Measurements from ENCODE around the gene P2RY6.

DNA sequence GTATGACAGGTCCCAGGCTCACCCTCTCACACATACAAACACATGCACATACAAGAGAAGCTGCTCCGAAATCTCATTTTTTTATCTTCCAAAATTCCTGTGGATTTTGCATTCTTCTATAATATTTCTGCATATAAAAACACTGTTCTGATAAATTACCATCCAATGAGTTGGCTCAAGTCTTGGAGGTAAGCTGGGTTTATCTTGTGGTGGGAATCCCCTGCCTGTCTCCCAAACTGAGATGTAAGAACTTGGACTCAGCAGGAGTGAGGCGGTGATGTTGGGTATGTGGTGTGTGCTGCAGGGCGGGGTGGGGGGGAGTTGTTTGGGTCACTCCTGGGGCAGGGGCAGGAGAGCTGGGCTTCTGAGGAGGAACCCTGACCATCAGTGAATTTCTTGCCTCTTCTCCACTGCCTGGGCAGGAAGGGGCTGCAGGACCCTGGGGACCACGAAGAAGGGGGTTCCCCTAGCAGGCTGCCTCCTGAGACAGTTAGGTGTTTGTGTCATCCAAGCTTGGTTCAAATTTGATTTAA is 6.8 kb upstream of the P2RY6 start:
- TF ChIP-seq, protein P1, sequence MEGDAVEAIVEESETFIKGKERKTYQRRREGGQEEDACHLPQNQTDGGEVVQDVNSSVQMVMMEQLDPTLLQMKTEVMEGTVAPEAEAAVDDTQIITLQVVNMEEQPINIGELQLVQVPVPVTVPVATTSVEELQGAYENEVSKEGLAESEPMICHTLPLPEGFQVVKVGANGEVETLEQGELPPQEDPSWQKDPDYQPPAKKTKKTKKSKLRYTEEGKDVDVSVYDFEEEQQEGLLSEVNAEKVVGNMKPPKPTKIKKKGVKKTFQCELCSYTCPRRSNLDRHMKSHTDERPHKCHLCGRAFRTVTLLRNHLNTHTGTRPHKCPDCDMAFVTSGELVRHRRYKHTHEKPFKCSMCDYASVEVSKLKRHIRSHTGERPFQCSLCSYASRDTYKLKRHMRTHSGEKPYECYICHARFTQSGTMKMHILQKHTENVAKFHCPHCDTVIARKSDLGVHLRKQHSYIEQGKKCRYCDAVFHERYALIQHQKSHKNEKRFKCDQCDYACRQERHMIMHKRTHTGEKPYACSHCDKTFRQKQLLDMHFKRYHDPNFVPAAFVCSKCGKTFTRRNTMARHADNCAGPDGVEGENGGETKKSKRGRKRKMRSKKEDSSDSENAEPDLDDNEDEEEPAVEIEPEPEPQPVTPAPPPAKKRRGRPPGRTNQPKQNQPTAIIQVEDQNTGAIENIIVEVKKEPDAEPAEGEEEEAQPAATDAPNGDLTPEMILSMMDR (conservative IDR thresholded peaks at IDR 0.05): no peak
- TF ChIP-seq EZH2 (IDR thresholded peaks at IDR 0.05; ENCODE audit: low read depth): no peak
